CD8-positive, alpha-beta memory T cell (primary cell): ENCODE measurements around the gene PICK1. TPM values are rescaled to one million over a fixed set of nuclear protein-coding genes. Genes with fewer than 3 reads are reported as not detected.

Experiments
- CTCF ChIA-PET: fragments of 350-600 bp; sonication (Branson Sonifier 250); formaldehyde crosslinking; loops from one replicate; lab custom pipeline; 2021; ENCODE audit warnings: antibody characterized with exemption; lab: Charles Lee
- POLR2A ChIA-PET: fragments of 350-600 bp; sonication (Branson Sonifier 250); formaldehyde crosslinking; loops from one replicate; lab custom pipeline; 2021; ENCODE audit warnings: antibody characterized with exemption; lab: Charles Lee
- DNase-seq, 5 donors: peaks; one replicate each; pipeline versions ENCODE4 v3.0.0 to v3.0.0-alpha.2; 2020 to 2022; ENCODE audit warnings: mixed read lengths in 1 of 5
- H3K27ac ChIP-seq: one replicate; pipeline ENCODE4 v1.7.0; 2013; ENCODE audit warnings: low read depth, mild to moderate bottlenecking, low read length, moderate library complexity
- H3K27me3 ChIP-seq: 2 replicates; pipeline ENCODE4 v1.7.0; 2013; ENCODE audit warnings: low read length, mild to moderate bottlenecking; ENCODE audit not compliant: insufficient read depth, poor library complexity, severe bottlenecking
- H3K36me3 ChIP-seq: 2 replicates; pipeline ENCODE4 v1.7.0; 2013; ENCODE audit warnings: mild to moderate bottlenecking, low read length, moderate library complexity; ENCODE audit not compliant: insufficient read depth
- H3K4me1 ChIP-seq: 2 replicates; pipeline ENCODE4 v1.7.0; 2013; ENCODE audit warnings: mild to moderate bottlenecking, low read length, moderate library complexity; ENCODE audit not compliant: insufficient read depth
- H3K4me3 ChIP-seq: 2 replicates; pipeline ENCODE4 v1.7.0; 2013; ENCODE audit warnings: mild to moderate bottlenecking, low read length
- H3K9me3 ChIP-seq: 2 replicates; pipeline ENCODE4 v1.7.0; 2013; ENCODE audit warnings: mild to moderate bottlenecking, low read length
- H3K27ac Mint-ChIP-seq, 8 donors: one replicate each; pipeline ENCODE4 v1.8.0; 2020 to 2021; ENCODE audit warnings: mixed read lengths in 8 of 8, mild to moderate bottlenecking in 6 of 8, inconsistent platforms in 3 of 8, moderate library complexity in 3 of 8
- H3K27me3 Mint-ChIP-seq, 2 donors: one replicate each; pipeline ENCODE4 v1.8.0; 2020 to 2021; ENCODE audit warnings: mixed read lengths in 2 of 2, mild to moderate bottlenecking in 1 of 2, moderate library complexity in 1 of 2
- H3K36me3 Mint-ChIP-seq, 3 donors: one replicate each; pipeline ENCODE4 v1.8.0; 2020 to 2021; ENCODE audit warnings: mixed read lengths in 3 of 3, inconsistent platforms in 1 of 3, mild to moderate bottlenecking in 1 of 3
- H3K4me1 Mint-ChIP-seq, 3 donors: one replicate each; pipeline ENCODE4 v1.8.0; 2020 to 2021; ENCODE audit warnings: mixed read lengths in 3 of 3, inconsistent platforms in 1 of 3, mild to moderate bottlenecking in 1 of 3
- H3K4me3 Mint-ChIP-seq, 7 donors: one replicate each; pipeline ENCODE4 v1.8.0; 2020 to 2021; ENCODE audit warnings: mixed read lengths in 7 of 7, mild to moderate bottlenecking in 6 of 7, moderate library complexity in 4 of 7, inconsistent platforms in 2 of 7
- H3K9me3 Mint-ChIP-seq, 5 donors: one replicate each; pipeline ENCODE4 v1.8.0; 2020 to 2022; ENCODE audit warnings: mixed read lengths in 5 of 5, mild to moderate bottlenecking in 3 of 5, moderate library complexity in 2 of 5, inconsistent platforms in 1 of 5
- polyA plus RNA-seq: library from polyadenylated mRNA; unstranded; fragments of 300-500 nt; fragmentation: Illumina TruSeq; gene quantifications from one replicate; pipeline ENCODE4 v1.2.3, GENCODE V29; 2021
- total RNA-seq, 2 experiments: library from RNA; stranded (reverse); gene quantifications; one replicate each; pipeline ENCODE4 v1.2.3, GENCODE V29; 2021

PICK1 gene
- total RNA-seq = 10 to 100 TPM; 21.0 to 22.5 TPM
- 9.4 TPM for polyA plus RNA-seq

DNA sequence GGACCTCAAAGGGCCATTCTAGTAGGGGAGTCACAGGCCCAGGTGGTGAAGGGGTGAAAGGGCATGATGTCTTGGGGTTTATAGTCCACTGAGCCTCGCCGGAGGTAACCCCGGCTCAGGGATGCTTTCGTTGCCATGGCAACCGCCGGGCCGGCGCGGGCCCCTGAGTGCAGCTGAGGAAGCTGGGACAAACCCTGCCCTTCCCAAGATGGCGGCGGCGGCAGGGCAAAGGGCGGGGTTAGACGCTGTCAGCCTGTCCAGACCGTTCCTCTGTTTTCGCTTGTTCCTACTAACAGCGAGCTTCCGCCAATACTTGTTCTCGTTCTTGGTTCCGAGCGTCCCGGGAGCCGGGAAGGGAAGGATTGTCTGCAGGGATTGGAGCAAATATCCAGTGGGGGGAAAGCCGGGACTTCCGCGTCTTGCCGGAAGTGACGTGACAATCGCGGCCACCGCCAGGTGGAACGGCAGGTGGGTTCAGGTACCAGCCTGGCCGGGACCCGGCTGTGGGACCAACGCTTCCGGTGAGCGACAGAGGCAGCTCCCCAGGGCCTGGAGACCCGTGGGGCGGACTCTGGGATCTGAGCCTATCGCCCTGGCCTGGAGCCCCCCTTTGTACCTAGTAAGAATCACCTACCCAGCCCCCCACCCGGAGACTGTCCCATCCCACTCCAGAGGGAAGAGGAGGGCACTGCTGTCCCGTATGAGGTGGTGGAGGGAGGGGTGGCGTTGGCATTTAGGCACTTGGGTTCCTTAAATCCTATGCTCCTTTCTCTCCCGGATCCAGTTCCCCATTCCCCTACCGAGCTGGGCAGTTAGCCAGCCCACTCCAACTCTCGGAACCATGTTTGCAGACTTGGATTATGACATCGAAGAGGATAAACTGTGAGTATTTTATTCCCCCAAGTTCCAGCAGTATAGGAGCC is at the start of gene PICK1:
Gene PICK1 (plus strand): TSS at position 436 of the 923 bp plus-strand sequence. CDS start 406 bp downstream, at position 842.
- Mint-ChIP-seq H3K4me1 (peaks cover 20 to 28% (median 25%) of the 10 kb centered on the region in 3 donors), H3K27me3 (no peaks in the 10 kb centered on the region), H3K4me3 (peak within 1 kb of the TSS; percentile 95 to 99 (median 97)), H3K27ac (peak within 1 kb of the TSS; percentile 97 to 99 (median 99)), H3K9me3 (no peaks in the 10 kb centered on the region), H3K36me3 (peaks cover 0 to 28% (median 2%) of the 10 kb centered on the region in 3 donors)
- H3K4me3 ChIP-seq = peak within 1 kb of the TSS; percentile 97
- no peaks in the 10 kb centered on the region for H3K36me3 ChIP-seq
- peaks cover 20% of the 10 kb centered on the region for H3K4me1 ChIP-seq
- peak; percentile 63 to 91 (median 82) for DNase-seq
- ChIA-PET POLR2A (interaction anchor here (0.8 kb wide), 1 partner anchor 215 kb away, joined by 3 read pairs; the partner anchor contains the start of gene TMEM184B), CTCF (interaction anchor here (0.8 to 1.6 kb wide), 2 partner anchors 13 to 173 kb away, joined by 3 read pairs; no protein-coding TSS in a partner anchor)
- peak within 1 kb of the TSS; percentile 77 for H3K27ac ChIP-seq
- no peaks in the 10 kb centered on the region for H3K9me3 ChIP-seq
- no peaks in the 10 kb centered on the region for H3K27me3 ChIP-seq

DNA sequence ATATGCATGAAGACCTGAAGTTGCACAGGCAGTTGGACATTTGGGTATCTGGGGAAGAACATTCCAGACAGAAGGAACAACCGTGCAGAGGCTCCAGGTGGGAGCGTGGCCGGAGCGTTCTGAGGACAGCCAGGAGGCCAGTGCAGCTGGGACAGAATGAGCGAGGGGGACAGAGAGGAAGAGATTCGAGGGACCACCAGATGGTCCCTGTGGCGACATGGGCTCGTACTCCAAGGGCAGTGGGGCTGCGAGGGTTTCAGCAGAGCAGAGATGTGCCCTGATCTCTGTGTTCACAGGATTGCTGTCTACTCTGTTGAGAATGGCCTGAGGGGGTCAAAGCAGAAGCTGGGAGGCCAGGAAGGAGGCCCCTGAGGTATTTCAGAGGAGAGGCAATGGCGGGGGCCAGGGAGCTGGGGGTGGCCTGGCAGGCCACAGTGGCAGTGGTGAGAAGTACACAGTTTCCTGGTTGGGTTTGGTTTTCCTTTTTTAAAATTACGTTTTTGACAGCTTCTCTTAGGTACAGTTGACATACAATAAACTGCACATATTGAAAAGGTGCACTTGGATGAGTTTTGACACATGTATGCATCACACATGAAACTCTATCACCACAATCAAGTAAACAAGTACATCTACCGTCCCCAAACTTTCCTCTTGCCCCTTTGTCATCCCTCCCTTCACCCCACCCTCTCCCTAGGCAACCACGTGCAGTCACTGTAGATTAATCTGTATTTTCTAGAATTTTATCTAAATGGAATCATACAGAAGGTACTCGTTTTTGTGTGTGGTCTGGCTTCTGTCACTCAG is 48.0 kb upstream of the PICK1 start:
- Mint-ChIP-seq H3K4me1 (peaks cover 25 to 29% (median 26%) of the 10 kb centered on the region in 3 donors), H3K27ac (peak overlapping the region; percentile 24 to 96 (median 82)), H3K27me3 (no peaks in the 10 kb centered on the region), H3K9me3 (no peaks in the 10 kb centered on the region), H3K36me3 (no peaks in the 10 kb centered on the region), H3K4me3 (peak overlapping the region in 6 of 7 donors; percentile 24 to 76 (median 66))
- H3K4me1 ChIP-seq = peaks cover 14% of the 10 kb centered on the region
- no peaks in the 10 kb centered on the region for H3K27me3 ChIP-seq
- H3K9me3 ChIP-seq = no peaks in the 10 kb centered on the region
- ChIA-PET POLR2A (no interaction called here), CTCF (no interaction called here)
- H3K36me3 ChIP-seq = no peaks in the 10 kb centered on the region
- H3K27ac ChIP-seq = no peak overlapping the region
- no peak for DNase-seq
- no peak overlapping the region for H3K4me3 ChIP-seq

DNA sequence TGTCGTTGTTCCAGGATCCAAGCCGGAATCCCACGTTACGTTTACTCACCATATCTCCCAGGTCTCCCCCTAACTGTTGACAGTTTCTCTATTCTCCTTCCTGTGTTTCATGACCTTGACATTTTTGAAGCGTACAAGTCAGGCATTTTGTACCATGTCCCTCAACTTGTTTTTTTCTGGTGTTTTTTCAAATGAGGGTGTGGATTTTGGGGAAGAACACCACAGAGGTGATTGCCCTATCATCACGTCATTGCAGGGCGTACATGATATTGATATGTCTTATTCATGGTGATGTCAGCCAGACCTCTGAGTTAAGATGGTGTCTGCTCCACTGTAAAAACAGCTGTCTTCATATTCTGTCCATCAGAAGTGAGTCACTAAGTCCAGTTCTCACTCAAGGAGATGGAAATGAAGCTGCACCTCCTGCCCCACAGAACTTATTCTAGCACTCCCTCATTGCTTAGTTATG is 44.6 kb upstream of the PICK1 start:
- Histone ChIP-seq H3K9me3 (no peaks in the 10 kb centered on the region), H3K36me3 (no peaks in the 10 kb centered on the region), H3K4me1 (peaks cover 10% of the 10 kb centered on the region), H3K27ac (no peak overlapping the region), H3K27me3 (no peaks in the 10 kb centered on the region), H3K4me3 (no peak overlapping the region)
- Mint-ChIP-seq H3K4me3 (no peak overlapping the region), H3K27me3 (peaks cover 0 to 3% of the 10 kb centered on the region in 2 donors), H3K4me1 (peaks cover 14 to 16% (median 14%) of the 10 kb centered on the region in 3 donors), H3K9me3 (no peaks in the 10 kb centered on the region), H3K27ac (peak overlapping the region in 1 of 8 donors; percentile 80), H3K36me3 (no peaks in the 10 kb centered on the region)
- CTCF ChIA-PET = no interaction called here
- POLR2A ChIA-PET = interaction anchor here (0.6 kb wide), 1 partner anchor 42 kb away, joined by 3 read pairs; no protein-coding TSS in a partner anchor
- no peak for DNase-seq

DNA sequence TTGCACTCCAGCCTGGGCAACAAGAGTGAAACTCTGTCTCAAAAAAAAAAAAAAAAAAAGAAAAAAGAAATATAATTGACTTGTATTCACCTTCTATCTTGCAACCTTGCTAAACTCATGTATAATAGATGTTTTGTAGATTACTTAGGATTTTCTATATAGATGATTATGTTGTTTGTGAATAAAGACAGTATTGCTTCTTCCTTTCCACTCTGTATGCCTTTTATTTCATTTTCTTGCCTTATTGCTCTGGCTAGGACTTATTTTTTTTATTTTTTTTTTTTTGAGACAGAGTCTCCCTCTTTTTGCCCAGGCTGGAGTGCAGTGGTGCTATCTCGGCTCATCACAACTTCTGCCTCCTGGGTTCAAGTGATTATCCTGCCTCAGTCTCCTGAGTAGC is 43.1 kb upstream of the PICK1 start:
- no peak overlapping the region for H3K27ac ChIP-seq
- POLR2A ChIA-PET = no interaction called here
- peaks cover 4% of the 10 kb centered on the region for H3K4me1 ChIP-seq
- no peaks in the 10 kb centered on the region for H3K27me3 ChIP-seq
- no peaks in the 10 kb centered on the region for H3K36me3 Mint-ChIP-seq
- no peak overlapping the region for H3K27ac Mint-ChIP-seq
- H3K9me3 ChIP-seq = no peaks in the 10 kb centered on the region
- H3K4me1 Mint-ChIP-seq = peaks cover 9 to 14% (median 10%) of the 10 kb centered on the region in 3 donors
- H3K36me3 ChIP-seq = no peaks in the 10 kb centered on the region
- no peaks in the 10 kb centered on the region for H3K9me3 Mint-ChIP-seq
- CTCF ChIA-PET = no interaction called here
- no peak for DNase-seq
- no peak overlapping the region for H3K4me3 ChIP-seq
- H3K27me3 Mint-ChIP-seq = peaks cover 0 to 4% of the 10 kb centered on the region in 2 donors
- H3K4me3 Mint-ChIP-seq = no peak overlapping the region

DNA sequence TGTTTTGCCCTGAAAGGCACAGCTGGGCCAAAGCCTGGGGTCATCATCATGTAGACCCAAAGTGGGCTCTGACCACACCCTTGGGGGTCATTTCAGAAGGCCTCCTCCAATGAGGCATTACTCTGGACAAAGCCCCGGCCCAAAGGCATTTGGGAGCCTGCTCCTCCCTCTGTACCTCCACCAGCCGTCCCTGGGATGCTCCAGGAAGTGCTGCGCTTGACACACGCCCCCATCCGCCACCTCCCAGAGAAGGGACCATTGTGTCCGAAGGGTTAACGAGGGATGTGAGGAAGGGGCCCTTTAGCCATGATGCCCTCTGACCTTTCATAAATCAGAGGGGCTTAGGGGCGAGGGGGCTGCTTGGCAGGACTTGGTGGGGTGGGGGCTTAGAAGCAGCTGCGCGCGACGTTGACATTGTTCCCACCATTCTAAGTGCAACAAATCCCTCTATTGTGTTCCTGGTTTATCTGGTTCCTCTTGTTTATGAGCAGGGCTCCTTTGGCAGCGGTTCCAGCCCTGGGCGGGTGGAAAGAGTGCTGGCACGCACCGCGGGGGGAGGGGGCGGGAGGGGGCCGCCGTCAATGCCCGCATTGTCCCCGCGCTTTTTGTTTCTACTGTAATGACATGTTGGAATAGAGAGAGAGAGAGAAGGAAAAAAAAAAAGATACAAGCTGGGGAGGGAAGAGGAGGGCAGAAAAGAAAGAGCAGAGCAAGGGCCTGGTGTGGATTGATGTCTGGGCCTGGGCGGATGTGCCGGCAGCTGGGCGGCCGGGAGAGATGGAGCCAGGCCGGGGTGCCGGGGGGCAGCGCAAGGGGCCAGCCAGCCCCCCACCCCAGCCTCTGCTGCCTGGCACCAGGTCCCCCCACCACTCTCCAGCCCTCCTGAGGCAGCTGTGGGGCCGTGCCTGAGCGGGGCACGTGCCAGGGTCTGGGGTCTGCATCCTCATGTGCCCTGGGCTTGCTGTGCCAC is 40.7 kb upstream of the PICK1 start:
- no peak overlapping the region for H3K4me3 Mint-ChIP-seq
- Histone ChIP-seq H3K27ac (no peak overlapping the region), H3K9me3 (no peaks in the 10 kb centered on the region), H3K4me3 (no peak overlapping the region), H3K36me3 (no peaks in the 10 kb centered on the region), H3K4me1 (no peaks in the 10 kb centered on the region), H3K27me3 (no peaks in the 10 kb centered on the region)
- peak overlapping the region in 1 of 8 donors; percentile 87 for H3K27ac Mint-ChIP-seq
- no peaks in the 10 kb centered on the region for H3K36me3 Mint-ChIP-seq
- CTCF ChIA-PET = no interaction called here
- POLR2A ChIA-PET = no interaction called here
- H3K4me1 Mint-ChIP-seq = peaks cover 0 to 5% (median 0%) of the 10 kb centered on the region in 3 donors
- peaks cover 0 to 4% of the 10 kb centered on the region in 2 donors for H3K27me3 Mint-ChIP-seq
- no peaks in the 10 kb centered on the region for H3K9me3 Mint-ChIP-seq
- DNase-seq = no peak

DNA sequence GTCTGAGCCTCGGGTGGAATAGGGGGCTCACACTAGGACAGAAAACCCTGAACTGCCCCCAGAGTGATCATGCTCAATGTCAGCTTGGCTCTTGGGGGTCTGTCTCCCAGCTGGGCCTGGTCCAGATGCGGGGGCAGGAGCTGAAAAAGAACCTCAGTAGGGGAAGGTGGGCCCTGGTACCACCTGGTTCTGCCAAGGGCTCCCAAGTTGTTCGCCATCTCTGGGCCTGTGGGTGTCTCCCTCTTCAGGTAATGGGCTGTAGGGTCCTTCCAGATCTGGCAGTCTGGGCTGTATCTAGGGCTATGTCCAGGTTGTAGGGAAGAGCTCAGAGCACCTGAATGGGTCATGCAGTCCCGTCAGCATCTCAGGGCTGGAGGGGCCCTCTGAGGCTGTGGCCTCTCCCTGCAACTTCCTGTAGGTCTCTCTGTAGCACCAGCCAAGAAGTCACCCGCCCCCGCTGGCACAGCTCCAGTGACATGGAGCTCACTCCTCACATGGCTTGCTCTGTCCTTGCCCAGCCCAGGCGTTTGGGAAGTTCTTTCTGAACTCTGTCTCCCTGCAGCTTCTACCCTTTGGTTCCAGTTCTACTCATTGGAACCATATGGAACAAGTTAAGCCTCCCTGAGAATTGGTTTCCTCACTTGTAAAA is 39.8 kb upstream of the PICK1 start:
- Mint-ChIP-seq H3K27ac (peak overlapping the region in 2 of 8 donors; percentile 27 to 87), H3K4me3 (no peak overlapping the region), H3K4me1 (peaks cover 0 to 5% (median 0%) of the 10 kb centered on the region in 3 donors), H3K27me3 (peaks cover 0 to 4% of the 10 kb centered on the region in 2 donors), H3K9me3 (no peaks in the 10 kb centered on the region), H3K36me3 (no peaks in the 10 kb centered on the region)
- Histone ChIP-seq H3K4me1 (no peaks in the 10 kb centered on the region), H3K27ac (no peak overlapping the region), H3K27me3 (no peaks in the 10 kb centered on the region), H3K36me3 (no peaks in the 10 kb centered on the region), H3K9me3 (no peaks in the 10 kb centered on the region), H3K4me3 (no peak overlapping the region)
- no peak for DNase-seq
- CTCF ChIA-PET = no interaction called here
- POLR2A ChIA-PET = no interaction called here
